SK-N-SH treated with all-trans-retinoic acid at 6 μM for 48 hours (cell line): ENCODE measurements around the gene DGKI.

Experiments used
- ATAC-seq: fragments of 200-7000 bp; cut with Tn5 transposase; 3 replicates; pipeline ENCODE4 v1.9.1; 2020; ENCODE audit warnings: mild to moderate bottlenecking, moderate library complexity
- ARNTL ChIP-seq: fragments of 450-650 bp; formaldehyde crosslinking; IDR thresholded peaks from 2 replicates; pipeline ENCODE4 v1.5.0; 2020; ENCODE audit warnings: low read depth, mild to moderate bottlenecking, moderate library complexity, borderline replicate concordance
- BACH2 ChIP-seq: fragments of 250-450 bp; sonication (Bioruptor Pico); IDR thresholded peaks from 2 replicates; pipeline ENCODE4 v1.9.0; 2021; ENCODE audit warnings: mild to moderate bottlenecking, borderline replicate concordance
- CREB5 ChIP-seq: fragments of 250-450 bp; sonication (Bioruptor Pico); IDR thresholded peaks from 2 replicates; pipeline ENCODE4 v1.5.1; 2020; ENCODE audit warnings: low read depth, mild to moderate bottlenecking, moderate library complexity
- CSDC2 ChIP-seq: fragments of 250-450 bp; sonication (Bioruptor Pico); IDR thresholded peaks from 2 replicates; pipeline ENCODE4 v1.5.0; 2020; ENCODE audit warnings: mild to moderate bottlenecking, moderate library complexity
- ESRRG ChIP-seq: fragments of 250-450 bp; sonication (Bioruptor Pico); IDR thresholded peaks from 2 replicates; pipeline ENCODE4 v1.6.1; 2021; ENCODE audit warnings: mild to moderate bottlenecking
- GLIS3 ChIP-seq: fragments of 250-450 bp; sonication (Bioruptor Pico); IDR thresholded peaks from 2 replicates; pipeline ENCODE4 v1.5.0; 2020; ENCODE audit warnings: mild to moderate bottlenecking, moderate library complexity
- ISL1 ChIP-seq: fragments of 250-450 bp; sonication (Bioruptor Pico); IDR thresholded peaks from 2 replicates; pipeline ENCODE4 v2.1.2; 2022; ENCODE audit warnings: mild to moderate bottlenecking, moderate library complexity
- OSR1 ChIP-seq: fragments of 250-450 bp; sonication (Bioruptor Pico); IDR thresholded peaks from 2 replicates; pipeline ENCODE4 v1.8.0; 2022; ENCODE audit warnings: moderate library complexity, mild to moderate bottlenecking, inconsistent platforms
- POU6F1 ChIP-seq: fragments of 250-450 bp; sonication (Bioruptor Pico); IDR thresholded peaks from 2 replicates; pipeline ENCODE4 v1.8.0; 2021; ENCODE audit warnings: low read depth, mild to moderate bottlenecking, moderate library complexity, borderline replicate concordance
- PPARA ChIP-seq: fragments of 250-450 bp; sonication (Bioruptor Pico); IDR thresholded peaks from 2 replicates; pipeline ENCODE4 v1.5.0; 2020; ENCODE audit warnings: mild to moderate bottlenecking, borderline replicate concordance
- RARB ChIP-seq: fragments of 250-450 bp; sonication (Bioruptor Pico); IDR thresholded peaks from 2 replicates; pipeline ENCODE4 v1.8.0; 2021; ENCODE audit warnings: mild to moderate bottlenecking, moderate library complexity
- SNAI2 ChIP-seq: fragments of 250-450 bp; sonication (Bioruptor Pico); IDR thresholded peaks from 2 replicates; pipeline ENCODE4 v1.5.0; 2020; ENCODE audit warnings: mild to moderate bottlenecking, moderate library complexity
- TCF4 ChIP-seq: fragments of 250-450 bp; sonication (Bioruptor Pico); IDR thresholded peaks from 2 replicates; pipeline ENCODE4 v1.8.0; 2021; ENCODE audit warnings: mild to moderate bottlenecking, moderate library complexity, borderline replicate concordance
- TOX ChIP-seq: fragments of 250-450 bp; sonication (Bioruptor Pico); IDR thresholded peaks from 2 replicates; pipeline ENCODE4 v1.8.0; 2021; ENCODE audit warnings: mild to moderate bottlenecking, moderate library complexity, borderline replicate concordance
- ZC3H10 ChIP-seq: fragments of 250-450 bp; sonication (Bioruptor Pico); IDR thresholded peaks from 2 replicates; pipeline ENCODE4 v1.5.1; 2021; ENCODE audit warnings: mild to moderate bottlenecking, moderate library complexity
- ZFP3 ChIP-seq: fragments of 250-450 bp; sonication (Bioruptor Pico); IDR thresholded peaks from 2 replicates; pipeline ENCODE4 v1.5.0; 2020; ENCODE audit warnings: mild to moderate bottlenecking, moderate library complexity
- ZFP30 ChIP-seq: fragments of 450-650 bp; formaldehyde crosslinking; IDR thresholded peaks from 2 replicates; pipeline ENCODE4 v1.5.0; 2022; ENCODE audit warnings: mild to moderate bottlenecking, moderate library complexity
- ZNF565 ChIP-seq: fragments of 450-650 bp; formaldehyde crosslinking; conservative IDR thresholded peaks from 2 replicates; pipeline ENCODE4 v1.5.0; 2020; ENCODE audit warnings: low read depth, mild to moderate bottlenecking, moderate library complexity
- ZNF70 ChIP-seq: fragments of 450-650 bp; formaldehyde crosslinking; IDR thresholded peaks from 2 replicates; pipeline ENCODE4 v1.5.0; 2020; ENCODE audit warnings: mild to moderate bottlenecking, moderate library complexity
- ZNF8 ChIP-seq: fragments of 450-650 bp; formaldehyde crosslinking; IDR thresholded peaks from 2 replicates; pipeline ENCODE4 v1.5.0; 2020; ENCODE audit warnings: mild to moderate bottlenecking, moderate library complexity
- TF ChIP-seq, protein P1 (sequence below): fragments of 250-450 bp; sonication (Bioruptor Pico); IDR thresholded peaks from 2 replicates; pipeline ENCODE4 v1.5.1; 2021; ENCODE audit warnings: mild to moderate bottlenecking, moderate library complexity
- TF ChIP-seq, protein P2 (sequence below): fragments of 250-450 bp; sonication (Bioruptor Pico); IDR thresholded peaks from 2 replicates; pipeline ENCODE4 v1.8.0; 2020; ENCODE audit warnings: mild to moderate bottlenecking, moderate library complexity, borderline replicate concordance

Gene DGKI

GRCh38 chr7:137825489-137825888 is 21.3 kb downstream of the DGKI start (continued):
- TF ChIP-seq ZFP30 (CRISPR knock-in tag) (no peak), ZC3H10 (CRISPR knock-in tag) (no peak), TCF4 (CRISPR knock-in tag) (no peak)

GRCh38 chr7:137820677-137821420 is 25.9 kb downstream of the DGKI start:
- no peak for TF ChIP-seq POU6F1 (CRISPR knock-in tag)
- TF ChIP-seq ZNF70 (CRISPR knock-in tag) = no peak
- TF ChIP-seq OSR1 (CRISPR knock-in tag) = no peak
- no peak for TF ChIP-seq TCF4 (CRISPR knock-in tag)
- TF ChIP-seq CSDC2 (CRISPR knock-in tag) = no peak
- TF ChIP-seq, protein P1, sequence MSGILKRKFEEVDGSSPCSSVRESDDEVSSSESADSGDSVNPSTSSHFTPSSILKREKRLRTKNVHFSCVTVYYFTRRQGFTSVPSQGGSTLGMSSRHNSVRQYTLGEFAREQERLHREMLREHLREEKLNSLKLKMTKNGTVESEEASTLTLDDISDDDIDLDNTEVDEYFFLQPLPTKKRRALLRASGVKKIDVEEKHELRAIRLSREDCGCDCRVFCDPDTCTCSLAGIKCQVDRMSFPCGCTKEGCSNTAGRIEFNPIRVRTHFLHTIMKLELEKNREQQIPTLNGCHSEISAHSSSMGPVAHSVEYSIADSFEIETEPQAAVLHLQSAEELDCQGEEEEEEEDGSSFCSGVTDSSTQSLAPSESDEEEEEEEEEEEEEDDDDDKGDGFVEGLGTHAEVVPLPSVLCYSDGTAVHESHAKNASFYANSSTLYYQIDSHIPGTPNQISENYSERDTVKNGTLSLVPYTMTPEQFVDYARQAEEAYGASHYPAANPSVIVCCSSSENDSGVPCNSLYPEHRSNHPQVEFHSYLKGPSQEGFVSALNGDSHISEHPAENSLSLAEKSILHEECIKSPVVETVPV (CRISPR knock-in tag) = no peak
- TF ChIP-seq, all 23 proteins: peak for 0
- ATAC-seq = peak; percentile 89

DNA sequence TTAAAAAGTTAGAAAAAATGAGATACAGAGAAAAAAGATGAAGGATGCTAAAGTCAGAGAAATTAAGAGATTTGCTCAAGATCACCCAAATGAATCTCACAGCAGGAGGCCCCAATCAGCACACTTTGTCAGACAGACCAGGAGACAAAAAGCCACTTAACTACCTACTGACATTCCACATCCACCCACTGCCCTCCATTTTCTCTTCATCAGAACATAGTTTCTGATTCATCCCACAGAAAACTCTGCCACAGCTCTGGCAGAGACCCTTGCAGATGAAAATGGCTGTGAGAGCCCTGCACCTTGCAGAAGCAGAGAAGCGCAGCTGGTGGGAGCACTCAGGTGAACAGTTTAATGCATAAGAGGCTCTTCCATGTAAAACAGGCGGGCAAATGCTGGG is 26.6 kb downstream of the DGKI start:
- TF ChIP-seq PPARA (CRISPR knock-in tag) (no peak), CREB5 (CRISPR knock-in tag) (no peak), OSR1 (CRISPR knock-in tag) (no peak), CSDC2 (CRISPR knock-in tag) (no peak), RARB (CRISPR knock-in tag) (no peak), TCF4 (CRISPR knock-in tag) (no peak), TOX (CRISPR knock-in tag) (no peak), ESRRG (no peak), ZFP3 (no peak), ZFP30 (CRISPR knock-in tag) (no peak), ZNF8 (CRISPR knock-in tag) (no peak), GLIS3 (CRISPR knock-in tag) (no peak), BACH2 (no peak), ZC3H10 (CRISPR knock-in tag) (no peak), ZNF565 (no peak), SNAI2 (no peak)
- peak; percentile 10; the same call in 2 of the 3 replicates for ATAC-seq

DNA sequence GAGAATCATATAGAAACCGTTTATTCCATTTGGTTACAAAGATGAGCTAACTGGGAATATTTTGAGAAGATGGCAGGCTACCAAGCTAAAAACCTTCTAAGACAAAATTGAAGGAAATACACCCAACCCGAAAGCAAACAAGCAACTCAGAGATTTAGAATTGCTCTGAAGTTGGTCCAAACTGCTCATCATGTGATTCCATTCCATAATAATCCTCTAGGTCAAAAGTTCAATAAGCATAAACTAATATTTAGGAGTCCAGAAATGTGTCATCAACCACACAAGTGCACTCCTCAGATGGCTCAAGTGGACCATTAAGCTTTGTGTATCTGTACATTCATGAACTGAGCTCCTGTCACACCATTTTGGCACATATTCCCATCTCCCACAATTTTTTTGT is 28.7 kb downstream of the DGKI start:
- ATAC-seq = no peak

GRCh38 chr7:137816696-137817320 is 30.0 kb downstream of the DGKI start:
- ATAC-seq = peak; percentile 75
- no peak for TF ChIP-seq TOX (CRISPR knock-in tag)
- TF ChIP-seq TCF4 (CRISPR knock-in tag) = no peak
- TF ChIP-seq ZNF70 (CRISPR knock-in tag) = no peak
- no peak for TF ChIP-seq SNAI2
- no peak for TF ChIP-seq GLIS3 (CRISPR knock-in tag)
- TF ChIP-seq BACH2 = no peak
- TF ChIP-seq OSR1 (CRISPR knock-in tag) = no peak
- no peak for TF ChIP-seq CSDC2 (CRISPR knock-in tag)
- TF ChIP-seq, protein P2, sequence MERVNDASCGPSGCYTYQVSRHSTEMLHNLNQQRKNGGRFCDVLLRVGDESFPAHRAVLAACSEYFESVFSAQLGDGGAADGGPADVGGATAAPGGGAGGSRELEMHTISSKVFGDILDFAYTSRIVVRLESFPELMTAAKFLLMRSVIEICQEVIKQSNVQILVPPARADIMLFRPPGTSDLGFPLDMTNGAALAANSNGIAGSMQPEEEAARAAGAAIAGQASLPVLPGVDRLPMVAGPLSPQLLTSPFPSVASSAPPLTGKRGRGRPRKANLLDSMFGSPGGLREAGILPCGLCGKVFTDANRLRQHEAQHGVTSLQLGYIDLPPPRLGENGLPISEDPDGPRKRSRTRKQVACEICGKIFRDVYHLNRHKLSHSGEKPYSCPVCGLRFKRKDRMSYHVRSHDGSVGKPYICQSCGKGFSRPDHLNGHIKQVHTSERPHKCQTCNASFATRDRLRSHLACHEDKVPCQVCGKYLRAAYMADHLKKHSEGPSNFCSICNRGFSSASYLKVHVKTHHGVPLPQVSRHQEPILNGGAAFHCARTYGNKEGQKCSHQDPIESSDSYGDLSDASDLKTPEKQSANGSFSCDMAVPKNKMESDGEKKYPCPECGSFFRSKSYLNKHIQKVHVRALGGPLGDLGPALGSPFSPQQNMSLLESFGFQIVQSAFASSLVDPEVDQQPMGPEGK = no peak
- TF ChIP-seq, protein P1 (CRISPR knock-in tag) = no peak
- no peak for TF ChIP-seq ISL1 (CRISPR knock-in tag)

More for the DNA sequence above, 28.7 kb downstream of the DGKI start:
- TF ChIP-seq ZNF70 (CRISPR knock-in tag) = no peak
- no peak for TF ChIP-seq PPARA (CRISPR knock-in tag)
- no peak for TF ChIP-seq TCF4 (CRISPR knock-in tag)
- no peak for TF ChIP-seq ZNF8 (CRISPR knock-in tag)
- no peak for TF ChIP-seq CSDC2 (CRISPR knock-in tag)
- no peak for TF ChIP-seq GLIS3 (CRISPR knock-in tag)
- no peak for TF ChIP-seq ZNF565
- no peak for TF ChIP-seq ZC3H10 (CRISPR knock-in tag)
- no peak for TF ChIP-seq ARNTL (CRISPR knock-in tag)
